Spleen (tissue), 7 donors: ENCODE measurements around the gene SDK2.

Source experiments
- CTCF ChIP-seq, 11 experiments: fragments of 200-600 bp in 7 of 11; fragments of 450-650 bp in 4 of 11; sonication (generic) in 4 of 11; IDR thresholded peaks in 8 of 11; conservative IDR thresholded peaks in 3 of 11; 1 replicate in 7 of 11; 2 replicates in 4 of 11; pipeline versions ENCODE4 v1.4.0 to v1.8.0; 2016 to 2021; ENCODE audit warnings: antibody characterized with exemption in 11 of 11, inconsistent platforms in 4 of 11, mild to moderate bottlenecking in 1 of 11
- POLR2A ChIP-seq, 3 donors: fragments of 450-650 bp; IDR thresholded peaks; one replicate each; pipeline ENCODE4 v1.5.1; 2017; ENCODE audit warnings: antibody characterized with exemption in 3 of 3, mild to moderate bottlenecking in 1 of 3
- POLR2AphosphoS5 ChIP-seq, 3 donors: sonication (generic); formaldehyde crosslinking; IDR thresholded peaks; one replicate each; pipeline ENCODE4 v1.5.1; 2017; ENCODE audit warnings: antibody characterized with exemption in 3 of 3
- donor health status: DM: no; HTN: no; CAD: no; lungs with moderate emphysema.
- donor health status: DM: no; HTN: no; CAD: no.
- donor health status: DM: no; HTN: no; CAD: no.

DNA sequence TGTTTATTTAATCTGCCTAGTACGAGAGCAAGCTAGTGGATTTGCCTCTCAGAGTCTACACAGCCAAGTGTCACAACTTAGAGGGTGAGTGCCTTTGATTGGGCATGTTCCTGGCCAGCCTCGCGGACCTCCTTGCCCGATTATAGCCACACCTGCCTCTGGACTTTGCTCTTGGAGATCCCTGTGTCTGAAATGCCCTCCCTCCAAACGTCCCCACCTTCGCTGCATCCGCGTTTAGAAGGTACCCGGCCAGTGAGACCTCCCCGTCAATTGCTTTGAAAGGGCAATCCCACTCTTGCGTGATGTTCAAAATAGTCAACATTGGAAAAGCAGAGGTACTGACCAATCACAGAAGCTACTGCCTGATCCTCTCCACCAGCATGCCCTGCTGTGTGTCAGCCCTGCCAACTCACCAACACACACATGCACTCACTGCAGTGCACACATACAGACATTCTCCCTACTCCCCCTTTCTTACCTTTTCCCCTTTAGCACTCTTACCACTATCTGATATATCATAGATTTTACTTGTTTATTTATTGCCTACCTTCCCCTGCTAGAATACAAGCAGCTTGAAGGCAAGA, 6.5 kb upstream of the SDK2 start:
- TF ChIP-seq CTCF (IDR thresholded peaks at IDR 0.05 in 8 of 11, conservative IDR thresholded peaks at IDR 0.05 in 3 of 11): no peak
- no peak for TF ChIP-seq POLR2A (IDR thresholded peaks at IDR 0.05)
- no peak for TF ChIP-seq POLR2AphosphoS5 (IDR thresholded peaks at IDR 0.05)
